ENCODE results near the gene ANKRD36. TPM values are rescaled to one million over a fixed set of nuclear protein-coding genes. Genes with fewer than 3 reads are reported as not detected.
"Not testable (repeated sequence)": the region's sequence is repeated elsewhere in the genome, so short reads cannot be mapped to it uniquely, and the experiment has no call there.

The ANKRD36 gene
- total RNA-seq (2014; rRNA removed; shearing (Covaris generic); ENCODE audit: low replicate concordance), result 2.8 and 12.0 TPM in 2 replicates

- peak; percentile 89 for DNase-seq (ENCODE audit: low read depth)
These were observed at the start of gene ANKRD36 for GRCh38 chr2:97113050-97113881. TSS of gene ANKRD36 (plus strand) at chr2:97113153. CDS start at chr2:97113740, 587 bp downstream.

DNA sequence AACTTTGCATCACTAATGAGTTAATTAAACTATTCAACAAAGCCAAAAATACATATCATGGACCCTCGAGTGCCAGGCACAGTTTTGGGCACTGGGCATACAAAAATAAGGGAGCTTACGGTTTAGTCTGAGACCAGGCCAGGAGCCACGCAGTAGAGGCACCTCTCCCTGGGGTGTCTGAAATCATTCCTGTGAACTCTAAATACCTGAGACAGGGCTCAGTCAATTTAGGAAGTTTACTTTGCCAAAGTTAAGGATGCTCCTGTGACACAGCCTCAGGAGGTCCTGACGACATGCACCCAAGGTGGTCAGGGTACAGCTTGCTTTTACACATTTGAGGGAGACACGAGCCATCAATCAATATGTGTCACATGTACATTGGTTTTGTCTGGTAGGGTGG is 46.9 kb upstream of the ANKRD36 start:
- DNase-seq (ENCODE audit: low read depth); in situ Hi-C loops (cut with HindIII; ENCODE audit: low pct_unique_long_range_greater_than_20kb, low sequenced_read_pairs): not testable (repeated sequence)

More at GRCh38 chr2:97113050-97113881, at the start of gene ANKRD36:
- in situ Hi-C loops (cut with HindIII; ENCODE audit: low pct_unique_long_range_greater_than_20kb, low sequenced_read_pairs), result not testable (repeated sequence)

DNA sequence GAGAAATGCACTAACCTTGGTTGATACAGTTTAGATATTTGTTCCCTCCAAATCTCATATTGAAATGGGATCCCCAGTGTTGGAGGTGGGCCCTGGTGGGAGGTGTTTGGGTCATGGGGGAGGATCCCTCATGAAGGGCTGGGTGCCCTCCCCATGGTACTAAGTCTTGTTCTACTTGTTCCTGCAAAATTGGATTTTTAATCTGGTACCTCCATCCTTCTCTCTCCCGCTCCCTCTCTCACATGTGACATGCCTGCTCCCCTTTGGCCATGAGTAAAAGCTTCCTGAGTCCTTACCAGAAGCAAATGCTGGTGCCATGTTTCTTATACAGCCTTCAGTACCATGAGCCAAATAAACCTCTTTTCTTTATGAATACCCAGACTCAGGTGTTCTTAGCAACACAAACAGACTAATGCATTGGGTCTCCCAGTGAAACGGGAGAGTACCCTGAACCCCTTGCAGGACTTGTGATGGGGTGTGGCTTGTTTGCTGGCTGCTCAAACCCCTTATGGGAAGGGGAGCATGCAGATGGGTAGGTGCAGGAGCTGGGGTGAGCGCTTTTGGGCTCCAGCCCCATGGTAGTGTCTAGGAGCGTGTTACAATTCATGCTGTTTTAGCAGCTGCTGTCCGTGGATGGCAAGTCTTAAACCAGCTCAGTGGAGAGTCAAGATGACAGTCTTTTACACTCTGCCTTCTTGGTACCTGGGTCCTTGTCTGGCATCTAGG is 45.5 kb upstream of the ANKRD36 start:
- no peak for DNase-seq (ENCODE audit: low read depth)
- in situ Hi-C loops (cut with HindIII; ENCODE audit: low pct_unique_long_range_greater_than_20kb, low sequenced_read_pairs), result no loop called here

DNA sequence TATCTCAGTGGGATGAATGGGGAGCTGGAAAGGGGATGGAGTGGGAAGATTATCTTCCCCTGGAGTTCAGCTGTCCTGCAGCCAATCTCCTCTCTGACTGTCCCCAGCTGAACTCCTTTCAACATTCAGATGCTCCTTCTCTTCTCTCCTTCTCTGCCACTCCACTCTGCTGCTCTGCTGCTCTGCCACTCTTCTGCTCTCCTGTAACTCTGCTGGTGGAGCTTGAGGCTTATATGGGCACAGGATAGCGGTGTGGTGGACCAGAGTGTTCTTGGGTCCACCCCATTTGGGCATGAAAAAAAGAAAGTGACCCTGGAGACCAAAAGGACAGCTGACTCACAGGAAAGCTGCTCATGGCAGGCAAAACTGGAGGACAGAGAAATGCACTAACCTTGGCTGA is 44.9 kb upstream of the ANKRD36 start:
- DNase-seq (ENCODE audit: low read depth), result no peak

GRCh38 chr2:97068722-97069121 is 44.2 kb upstream of the ANKRD36 start:
- in situ Hi-C loops (cut with HindIII; ENCODE audit: low pct_unique_long_range_greater_than_20kb, low sequenced_read_pairs); DNase-seq (ENCODE audit: low read depth): not testable (repeated sequence)

More for the DNA sequence above, 44.9 kb upstream of the ANKRD36 start:
- in situ Hi-C loops (cut with HindIII; ENCODE audit: low pct_unique_long_range_greater_than_20kb, low sequenced_read_pairs), result no loop called here

- in situ Hi-C loops (cut with HindIII; ENCODE audit: low pct_unique_long_range_greater_than_20kb, low sequenced_read_pairs), result not testable (repeated sequence)
These were observed 42.0 kb upstream of the ANKRD36 start for GRCh38 chr2:97070915-97071314.

DNA sequence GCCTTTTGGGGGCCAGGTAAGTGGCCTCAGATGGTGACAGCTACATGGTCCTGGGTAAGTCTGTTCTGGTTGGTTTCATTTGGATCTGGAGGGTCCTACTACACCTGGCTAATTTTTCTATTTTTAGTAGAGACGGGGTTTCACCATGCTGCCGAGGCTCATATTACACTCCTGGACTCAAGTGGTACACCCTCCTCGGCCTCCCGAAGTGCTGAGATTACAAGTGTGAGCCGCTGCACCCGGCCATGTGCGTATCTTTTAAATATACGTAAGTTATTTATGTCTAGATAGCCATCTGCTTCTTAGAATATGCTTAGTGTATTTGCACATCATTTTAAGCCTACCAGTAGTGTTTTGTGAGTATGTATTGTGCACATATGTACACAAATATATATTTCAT is 35.7 kb upstream of the ANKRD36 start:
- in situ Hi-C loops (cut with HindIII; ENCODE audit: low pct_unique_long_range_greater_than_20kb, low sequenced_read_pairs); DNase-seq (ENCODE audit: low read depth): not testable (repeated sequence)

More at GRCh38 chr2:97070915-97071314, 42.0 kb upstream of the ANKRD36 start:
- not testable (repeated sequence) for DNase-seq (ENCODE audit: low read depth)

GRCh38 chr2:97080855-97081254 is 32.1 kb upstream of the ANKRD36 start:
- DNase-seq (ENCODE audit: low read depth); in situ Hi-C loops (cut with HindIII; ENCODE audit: low pct_unique_long_range_greater_than_20kb, low sequenced_read_pairs): not testable (repeated sequence)

DNA sequence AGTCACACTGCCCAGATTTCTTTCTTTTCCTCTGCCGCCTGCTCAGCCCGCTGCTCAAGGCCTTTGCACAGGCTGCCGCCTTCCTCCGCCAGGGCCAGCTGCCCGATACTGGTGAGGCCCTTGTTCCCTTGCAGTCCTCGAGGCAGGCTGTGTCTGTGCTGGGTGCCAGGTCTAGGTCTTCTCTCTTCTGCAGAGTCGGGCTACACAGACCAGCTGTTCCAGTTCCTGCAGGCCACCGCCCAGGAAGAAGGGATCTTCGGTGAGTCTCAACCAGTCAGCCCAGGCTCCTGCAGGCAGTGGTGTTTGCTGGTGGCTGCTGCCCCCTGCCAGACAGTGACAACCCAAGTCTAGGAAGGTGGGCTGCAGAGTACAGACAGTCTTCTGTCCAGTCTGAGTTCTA is 30.7 kb upstream of the ANKRD36 start:
- in situ Hi-C loops (cut with HindIII; ENCODE audit: low pct_unique_long_range_greater_than_20kb, low sequenced_read_pairs); DNase-seq (ENCODE audit: low read depth): not testable (repeated sequence)

DNA sequence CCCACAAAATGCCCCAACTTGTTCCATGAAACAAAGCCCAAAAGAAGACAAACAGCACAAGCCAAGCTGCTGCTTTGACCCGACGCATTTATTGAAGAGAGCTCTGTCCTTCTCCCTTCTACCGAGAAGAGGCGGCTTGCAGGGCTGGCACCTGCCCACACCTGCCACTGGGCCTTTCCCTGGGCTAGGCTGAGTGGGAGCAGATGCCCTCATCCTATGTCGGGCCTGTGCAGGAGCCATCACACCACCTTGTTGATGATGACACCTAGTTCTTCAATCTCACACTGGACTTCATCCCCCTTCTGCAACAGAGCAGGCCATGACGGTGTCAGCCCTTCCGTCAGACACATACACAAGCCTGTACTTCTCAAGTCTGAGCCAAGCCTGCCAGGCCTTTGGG is 29.4 kb upstream of the ANKRD36 start:
- in situ Hi-C loops (cut with HindIII; ENCODE audit: low pct_unique_long_range_greater_than_20kb, low sequenced_read_pairs); DNase-seq (ENCODE audit: low read depth): not testable (repeated sequence)

DNA sequence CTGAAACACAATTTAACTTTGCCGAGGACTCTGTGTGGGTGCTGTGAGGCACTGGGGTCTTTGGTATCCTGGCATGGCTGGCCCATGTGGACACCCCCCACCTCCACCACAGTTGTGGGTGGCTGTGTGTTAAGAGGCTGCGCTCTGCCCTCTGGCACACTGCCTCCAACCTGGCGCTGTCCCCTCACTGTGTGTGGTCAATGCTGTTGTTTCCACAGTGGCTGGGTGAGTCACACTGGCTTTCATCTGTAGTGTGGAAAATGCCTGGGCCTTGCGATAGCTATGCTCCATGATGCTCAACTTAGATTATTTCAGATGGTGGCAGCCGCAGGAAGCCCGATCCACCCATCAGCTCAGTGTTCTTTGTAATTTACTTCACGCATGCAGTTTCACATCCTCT is 27.9 kb upstream of the ANKRD36 start:
- DNase-seq (ENCODE audit: low read depth); in situ Hi-C loops (cut with HindIII; ENCODE audit: low pct_unique_long_range_greater_than_20kb, low sequenced_read_pairs): not testable (repeated sequence)

DNA sequence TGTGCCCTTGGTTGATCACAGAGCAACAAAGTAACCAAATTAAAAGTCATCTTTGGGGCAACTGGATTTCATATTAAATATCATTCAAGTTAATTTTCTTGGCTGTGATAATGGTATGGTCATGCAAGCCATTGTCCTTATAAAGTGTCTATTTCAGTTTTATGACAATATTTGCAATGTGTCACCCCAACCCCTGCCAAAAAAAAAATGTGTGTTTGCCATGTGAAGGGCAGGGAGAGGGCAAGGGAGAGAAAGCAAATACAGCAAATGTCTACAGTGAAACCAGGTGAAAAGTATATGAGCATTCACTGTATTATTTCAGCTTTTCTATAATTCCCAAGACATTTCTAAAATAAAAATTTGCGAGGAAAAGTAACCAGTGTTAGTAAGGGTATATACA is 24.2 kb upstream of the ANKRD36 start:
- in situ Hi-C loops (cut with HindIII; ENCODE audit: low pct_unique_long_range_greater_than_20kb, low sequenced_read_pairs), result not testable (repeated sequence)

DNA sequence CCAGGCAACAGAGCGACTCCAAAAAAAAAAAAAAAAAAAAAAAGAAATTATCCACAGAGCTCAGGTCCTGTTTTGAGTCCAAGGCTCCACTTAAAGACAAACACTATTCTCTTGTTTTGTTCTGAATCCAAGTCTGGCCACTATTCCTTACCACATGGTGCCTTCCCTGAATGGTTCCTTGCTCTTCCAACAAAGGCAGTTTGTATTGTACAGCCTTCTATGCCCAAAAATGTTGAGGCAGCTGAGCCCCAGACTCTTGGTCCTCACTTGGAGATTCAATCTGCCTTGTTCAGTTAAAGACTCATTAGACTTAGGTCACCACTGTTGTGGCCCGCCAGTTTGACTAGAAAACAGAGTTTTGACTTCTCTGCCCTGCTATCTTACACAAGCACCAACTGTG is 20.0 kb upstream of the ANKRD36 start:
- in situ Hi-C loops (cut with HindIII; ENCODE audit: low pct_unique_long_range_greater_than_20kb, low sequenced_read_pairs), result not testable (repeated sequence)

More for the DNA sequence above, 24.2 kb upstream of the ANKRD36 start:
- DNase-seq (ENCODE audit: low read depth), result not testable (repeated sequence)

GRCh38 chr2:97093983-97094771 is 18.8 kb upstream of the ANKRD36 start:
- in situ Hi-C loops (cut with HindIII; ENCODE audit: low pct_unique_long_range_greater_than_20kb, low sequenced_read_pairs); DNase-seq (ENCODE audit: low read depth): not testable (repeated sequence)

More for the DNA sequence above, 20.0 kb upstream of the ANKRD36 start:
- DNase-seq (ENCODE audit: low read depth), result not testable (repeated sequence)

DNA sequence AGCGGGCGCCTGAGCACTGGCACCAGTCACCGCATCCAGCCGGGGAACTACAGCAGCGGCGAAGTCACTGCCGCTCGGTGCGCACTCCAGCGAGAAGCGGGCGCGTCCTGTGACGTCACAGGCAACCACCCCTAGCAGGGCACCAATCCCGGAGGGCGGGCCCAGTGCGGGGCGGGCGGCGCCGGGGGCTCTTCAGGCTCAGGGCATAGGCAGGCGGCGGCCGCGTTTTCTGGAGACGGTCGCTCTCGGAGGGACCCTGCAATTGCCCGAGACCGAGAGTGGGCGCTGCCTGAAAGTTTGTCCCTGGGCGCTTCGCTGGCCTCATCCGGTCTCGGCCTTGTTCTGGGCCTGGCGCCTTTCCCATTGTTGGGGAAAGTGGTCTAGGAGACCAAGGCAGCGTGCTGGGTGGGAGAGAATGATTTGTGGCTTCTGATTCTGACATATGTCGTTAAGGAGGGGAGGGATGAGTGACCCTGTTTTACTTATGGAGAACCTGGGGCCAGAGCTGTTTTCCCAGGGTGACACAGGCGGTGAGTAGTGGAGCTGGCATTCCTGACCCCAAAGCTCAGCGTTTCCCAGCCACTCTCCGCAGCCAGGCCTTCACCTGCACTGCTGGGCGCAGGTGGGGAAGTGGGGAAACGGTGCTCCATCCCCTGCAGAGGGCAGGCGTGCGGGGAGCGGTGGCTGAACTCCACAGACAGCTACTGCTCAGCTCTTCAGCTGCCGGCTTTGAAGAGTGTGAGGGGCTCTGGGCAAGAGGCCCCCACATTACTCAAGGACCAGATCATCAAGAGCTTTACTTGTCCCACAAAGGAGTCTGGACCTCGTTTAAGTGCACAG is 18.0 kb upstream of the ANKRD36 start, which contains the start of gene FAHD2B:
FAHD2B (minus strand) TSS at position 111 of the 840 bp plus-strand sequence. CDS start 3,176 bp downstream, outside the sequence.
- in situ Hi-C loops (cut with HindIII; ENCODE audit: low pct_unique_long_range_greater_than_20kb, low sequenced_read_pairs), result not testable (repeated sequence)
- peak; percentile 48 for DNase-seq (ENCODE audit: low read depth)

GRCh38 chr2:97095661-97096060 is 17.3 kb upstream of the ANKRD36 start:
- in situ Hi-C loops (cut with HindIII; ENCODE audit: low pct_unique_long_range_greater_than_20kb, low sequenced_read_pairs), result no loop called here
- no peak for DNase-seq (ENCODE audit: low read depth)

DNA sequence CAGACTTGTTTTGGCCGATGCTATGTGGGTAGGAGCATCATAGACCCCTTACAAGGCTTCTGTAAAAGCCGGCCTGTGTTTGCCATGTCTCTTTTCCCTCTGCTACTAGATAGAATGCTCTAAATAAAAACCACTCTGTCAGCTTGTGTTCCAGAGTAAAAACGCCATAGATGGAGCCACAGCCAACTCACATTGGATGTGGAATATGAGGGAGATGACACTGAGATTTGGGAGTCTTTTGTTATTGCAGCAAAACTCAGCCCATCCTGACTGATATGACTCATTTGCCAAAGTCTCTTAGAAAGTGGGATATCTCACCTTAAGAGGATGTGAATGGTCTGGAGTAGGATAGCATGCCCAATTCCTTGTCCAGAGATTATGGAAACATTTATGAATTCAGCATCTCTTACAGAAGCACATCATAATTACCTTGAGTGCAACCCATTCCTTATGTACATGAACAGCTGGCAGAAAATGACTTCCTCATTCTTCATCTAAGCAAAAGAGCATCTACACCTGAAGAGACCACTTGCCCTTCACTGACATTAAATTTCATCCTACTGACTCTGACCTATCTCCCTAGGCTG is 14.1 kb upstream of the ANKRD36 start:
- in situ Hi-C loops (cut with HindIII; ENCODE audit: low pct_unique_long_range_greater_than_20kb, low sequenced_read_pairs), result not testable (repeated sequence)

More for the DNA sequence above, 14.1 kb upstream of the ANKRD36 start:
- DNase-seq (ENCODE audit: low read depth), result not testable (repeated sequence)

All from Caki2 (cell line).